Measurements from ENCODE around the gene CLCA4.

The CLCA4 gene

GRCh38 chr1:86618358-86618757 is 71.5 kb downstream of the CLCA4 start:
- no peak for DNase-seq (ENCODE audit: low spot score)

- DNase-seq (ENCODE audit: low spot score): no peak
These were observed 72.4 kb downstream of the CLCA4 start for GRCh38 chr1:86619313-86619712.

GRCh38 chr1:86621286-86621685 is 74.4 kb downstream of the CLCA4 start:
- no peak for DNase-seq (ENCODE audit: low spot score)
